Measurements from ENCODE around the gene TLCD3A. TPM values are rescaled to one million over a fixed set of nuclear protein-coding genes. Genes with fewer than 3 reads are reported as not detected.

TLCD3A gene
- total and polyA plus RNA-seq, 9 of the 15 experiments (the other 6 are each of a cell fraction or from before 2014, with no cell fraction given): 1.3 to 13.5 (median 7.3) TPM

DNA sequence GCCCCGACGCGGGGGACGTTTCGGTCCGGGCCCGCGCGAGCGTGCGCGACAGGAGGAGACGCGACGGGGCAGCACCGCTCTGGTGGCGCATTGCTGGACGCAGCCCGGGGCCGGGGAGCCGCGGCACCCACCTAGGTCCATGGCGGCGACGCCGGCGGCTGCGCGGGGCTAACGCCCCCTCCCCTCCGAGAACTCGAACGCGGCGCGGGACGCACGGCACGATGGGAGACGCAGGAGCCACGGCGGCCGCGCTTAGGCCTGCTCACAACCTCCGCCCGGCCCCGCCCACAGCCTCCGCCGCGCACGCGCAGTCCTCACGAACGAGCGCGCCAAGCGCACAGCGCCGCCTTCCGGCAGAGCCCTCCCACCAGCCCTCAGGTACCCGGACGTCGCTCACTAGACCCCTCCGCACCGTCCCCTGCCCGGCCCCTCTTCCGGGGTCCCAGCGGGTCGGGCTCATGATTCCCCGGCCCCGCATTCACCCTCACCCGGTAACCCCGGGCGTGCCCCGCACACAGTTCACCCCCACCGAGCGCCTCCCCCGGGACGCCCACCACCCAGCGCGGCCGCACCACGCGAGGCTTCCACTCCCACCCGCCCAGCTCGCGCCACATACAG is 19.7 kb downstream of the TLCD3A start, which contains the start of gene GEMIN4 (continued):
- TF ChIP-seq, protein P1, sequence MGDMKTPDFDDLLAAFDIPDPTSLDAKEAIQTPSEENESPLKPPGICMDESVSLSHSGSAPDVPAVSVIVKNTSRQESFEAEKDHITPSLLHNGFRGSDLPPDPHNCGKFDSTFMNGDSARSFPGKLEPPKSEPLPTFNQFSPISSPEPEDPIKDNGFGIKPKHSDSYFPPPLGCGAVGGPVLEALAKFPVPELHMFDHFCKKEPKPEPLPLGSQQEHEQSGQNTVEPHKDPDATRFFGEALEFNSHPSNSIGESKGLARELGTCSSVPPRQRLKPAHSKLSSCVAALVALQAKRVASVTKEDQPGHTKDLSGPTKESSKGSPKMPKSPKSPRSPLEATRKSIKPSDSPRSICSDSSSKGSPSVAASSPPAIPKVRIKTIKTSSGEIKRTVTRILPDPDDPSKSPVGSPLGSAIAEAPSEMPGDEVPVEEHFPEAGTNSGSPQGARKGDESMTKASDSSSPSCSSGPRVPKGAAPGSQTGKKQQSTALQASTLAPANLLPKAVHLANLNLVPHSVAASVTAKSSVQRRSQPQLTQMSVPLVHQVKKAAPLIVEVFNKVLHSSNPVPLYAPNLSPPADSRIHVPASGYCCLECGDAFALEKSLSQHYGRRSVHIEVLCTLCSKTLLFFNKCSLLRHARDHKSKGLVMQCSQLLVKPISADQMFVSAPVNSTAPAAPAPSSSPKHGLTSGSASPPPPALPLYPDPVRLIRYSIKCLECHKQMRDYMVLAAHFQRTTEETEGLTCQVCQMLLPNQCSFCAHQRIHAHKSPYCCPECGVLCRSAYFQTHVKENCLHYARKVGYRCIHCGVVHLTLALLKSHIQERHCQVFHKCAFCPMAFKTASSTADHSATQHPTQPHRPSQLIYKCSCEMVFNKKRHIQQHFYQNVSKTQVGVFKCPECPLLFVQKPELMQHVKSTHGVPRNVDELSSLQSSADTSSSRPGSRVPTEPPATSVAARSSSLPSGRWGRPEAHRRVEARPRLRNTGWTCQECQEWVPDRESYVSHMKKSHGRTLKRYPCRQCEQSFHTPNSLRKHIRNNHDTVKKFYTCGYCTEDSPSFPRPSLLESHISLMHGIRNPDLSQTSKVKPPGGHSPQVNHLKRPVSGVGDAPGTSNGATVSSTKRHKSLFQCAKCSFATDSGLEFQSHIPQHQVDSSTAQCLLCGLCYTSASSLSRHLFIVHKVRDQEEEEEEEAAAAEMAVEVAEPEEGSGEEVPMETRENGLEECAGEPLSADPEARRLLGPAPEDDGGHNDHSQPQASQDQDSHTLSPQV (IDR thresholded peaks at IDR 0.05): peak; percentile 27; the same call in 1 of the 2 replicates
- TF ChIP-seq SP1 (CRISPR knock-in tag; IDR thresholded peaks at IDR 0.05) (peak; percentile 72), MBD2 (IDR thresholded peaks at IDR 0.05; ENCODE audit: borderline replicate concordance, low read depth) (0 out of 2 replicates have a peak, but pooled peaks have one; percentile 25), ZNF184 (CRISPR knock-in tag; IDR thresholded peaks at IDR 0.05) (no peak), CBX8 (IDR thresholded peaks at IDR 0.05; ENCODE audit: borderline replicate concordance, extremely low read depth, low read depth, low read length, poor library complexity, severe bottlenecking) (no peak), HDAC2 (IDR thresholded peaks at IDR 0.05) (no peak), EP400 (IDR thresholded peaks at IDR 0.05) (peak; percentile 59), NFE2L1 (tag; IDR thresholded peaks at IDR 0.05; ENCODE audit: borderline replicate concordance, low read depth) (no peak)
- TF ChIP-seq, protein P2, sequence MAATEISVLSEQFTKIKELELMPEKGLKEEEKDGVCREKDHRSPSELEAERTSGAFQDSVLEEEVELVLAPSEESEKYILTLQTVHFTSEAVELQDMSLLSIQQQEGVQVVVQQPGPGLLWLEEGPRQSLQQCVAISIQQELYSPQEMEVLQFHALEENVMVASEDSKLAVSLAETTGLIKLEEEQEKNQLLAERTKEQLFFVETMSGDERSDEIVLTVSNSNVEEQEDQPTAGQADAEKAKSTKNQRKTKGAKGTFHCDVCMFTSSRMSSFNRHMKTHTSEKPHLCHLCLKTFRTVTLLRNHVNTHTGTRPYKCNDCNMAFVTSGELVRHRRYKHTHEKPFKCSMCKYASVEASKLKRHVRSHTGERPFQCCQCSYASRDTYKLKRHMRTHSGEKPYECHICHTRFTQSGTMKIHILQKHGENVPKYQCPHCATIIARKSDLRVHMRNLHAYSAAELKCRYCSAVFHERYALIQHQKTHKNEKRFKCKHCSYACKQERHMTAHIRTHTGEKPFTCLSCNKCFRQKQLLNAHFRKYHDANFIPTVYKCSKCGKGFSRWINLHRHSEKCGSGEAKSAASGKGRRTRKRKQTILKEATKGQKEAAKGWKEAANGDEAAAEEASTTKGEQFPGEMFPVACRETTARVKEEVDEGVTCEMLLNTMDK (IDR thresholded peaks at IDR 0.05; ENCODE audit: borderline replicate concordance, insufficient read depth, low read depth, low read length, poor library complexity, severe bottlenecking): peak; percentile 81
- TF ChIP-seq, protein P3, sequence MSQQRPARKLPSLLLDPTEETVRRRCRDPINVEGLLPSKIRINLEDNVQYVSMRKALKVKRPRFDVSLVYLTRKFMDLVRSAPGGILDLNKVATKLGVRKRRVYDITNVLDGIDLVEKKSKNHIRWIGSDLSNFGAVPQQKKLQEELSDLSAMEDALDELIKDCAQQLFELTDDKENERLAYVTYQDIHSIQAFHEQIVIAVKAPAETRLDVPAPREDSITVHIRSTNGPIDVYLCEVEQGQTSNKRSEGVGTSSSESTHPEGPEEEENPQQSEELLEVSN (IDR thresholded peaks at IDR 0.05; ENCODE audit: borderline replicate concordance in 1 of 2, extremely low read depth in 1 of 2, insufficient read depth in 1 of 2, insufficient read length in 1 of 2, low read depth in 1 of 2, low read length in 1 of 2, poor library complexity in 1 of 2, severe bottlenecking in 1 of 2): peak in 1 of 2 experiments; percentile 91
- TF ChIP-seq, protein P4, sequence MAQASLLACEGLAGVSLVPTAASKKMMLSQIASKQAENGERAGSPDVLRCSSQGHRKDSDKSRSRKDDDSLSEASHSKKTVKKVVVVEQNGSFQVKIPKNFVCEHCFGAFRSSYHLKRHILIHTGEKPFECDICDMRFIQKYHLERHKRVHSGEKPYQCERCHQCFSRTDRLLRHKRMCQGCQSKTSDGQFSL (CRISPR knock-in tag; IDR thresholded peaks at IDR 0.05): no peak
- TF ChIP-seq, protein P4 (tag; IDR thresholded peaks at IDR 0.05): no peak

All from K562 (cell line).